H1 (cell line): ENCODE results near the gene CCDC137. TPM values are rescaled to one million over a fixed set of nuclear protein-coding genes. Genes with fewer than 3 reads are reported as not detected.

Source experiments
- EGR1 ChIP-seq: IDR thresholded peaks from 2 replicates; pipeline ENCODE4 v1.6.1; 2011; ENCODE audit warnings: low read depth, low read length, borderline replicate concordance
- EP300 ChIP-seq, 2 experiments: IDR thresholded peaks; 1 replicate in 1 of 2; 2 replicates in 1 of 2; pipeline ENCODE4 v1.6.1; 2011 to 2012; ENCODE audit warnings: low read depth in 2 of 2, low read length in 2 of 2, mild to moderate bottlenecking in 2 of 2, borderline replicate concordance in 1 of 2, inconsistent platforms in 1 of 2, moderate library complexity in 1 of 2
- EZH2 ChIP-seq: fragments of 200-600 bp; sonication (generic); IDR thresholded peaks from 2 replicates; pipeline ENCODE4 v1.7.1; 2012; ENCODE audit warnings: low read depth, mild to moderate bottlenecking, moderate library complexity, low read length, inconsistent platforms; ENCODE audit not compliant: severe bottlenecking
- GABPA ChIP-seq: IDR thresholded peaks from 2 replicates; pipeline ENCODE4 v1.6.1; 2011; ENCODE audit warnings: mild to moderate bottlenecking, low read length, moderate library complexity, borderline replicate concordance; ENCODE audit not compliant: insufficient read depth
- SRF ChIP-seq: IDR thresholded peaks from 2 replicates; pipeline ENCODE4 v1.6.1; 2011; ENCODE audit warnings: mild to moderate bottlenecking, low read depth, low read length, moderate library complexity
- TAF1 ChIP-seq: IDR thresholded peaks from 2 replicates; pipeline ENCODE4 v1.6.1; 2011; ENCODE audit warnings: mild to moderate bottlenecking, low read depth, low read length
- polyA plus RNA-seq, 7 experiments: library from polyadenylated mRNA; depleted of rRNA in 3 of 7; stranded (reverse) in 5 of 7; unstranded in 2 of 7; fragments of >200 nt in 5 of 7; fragments of 200-250 nt in 2 of 7; gene quantifications; 1 replicate in 5 of 7; 2 replicates in 1 of 7; 4 replicates in 1 of 7; pipeline versions ENCODE4 v1.2.1 to v1.2.3, GENCODE V29; 2011 to 2013; ENCODE audit warnings: missing spikeins in 2 of 7, mixed read lengths in 2 of 7
- total RNA-seq: library from RNA; stranded (reverse); fragmentation: NEBNext Ultra II Directional; extraction: Animal tissue kit (Norgen Biotek cat#: 25700); gene quantifications from 2 replicates; pipeline ENCODE4 v1.2.1, GENCODE V29; 2021
- TF ChIP-seq, protein P1 (sequence below): fragments of 300-600 bp; sonication (generic); IDR thresholded peaks from 2 replicates; pipeline ENCODE4 v1.7.1; 2012; ENCODE audit warnings: low read length, moderate library complexity, mild to moderate bottlenecking, inconsistent platforms; ENCODE audit not compliant: insufficient replicate concordance

The CCDC137 gene
- total and polyA plus RNA-seq, 2 of the 8 experiments (the other 6 are each of a cell fraction or from before 2014, with no cell fraction given) = 17.6 to 38.6 TPM

- TF ChIP-seq, protein P1, sequence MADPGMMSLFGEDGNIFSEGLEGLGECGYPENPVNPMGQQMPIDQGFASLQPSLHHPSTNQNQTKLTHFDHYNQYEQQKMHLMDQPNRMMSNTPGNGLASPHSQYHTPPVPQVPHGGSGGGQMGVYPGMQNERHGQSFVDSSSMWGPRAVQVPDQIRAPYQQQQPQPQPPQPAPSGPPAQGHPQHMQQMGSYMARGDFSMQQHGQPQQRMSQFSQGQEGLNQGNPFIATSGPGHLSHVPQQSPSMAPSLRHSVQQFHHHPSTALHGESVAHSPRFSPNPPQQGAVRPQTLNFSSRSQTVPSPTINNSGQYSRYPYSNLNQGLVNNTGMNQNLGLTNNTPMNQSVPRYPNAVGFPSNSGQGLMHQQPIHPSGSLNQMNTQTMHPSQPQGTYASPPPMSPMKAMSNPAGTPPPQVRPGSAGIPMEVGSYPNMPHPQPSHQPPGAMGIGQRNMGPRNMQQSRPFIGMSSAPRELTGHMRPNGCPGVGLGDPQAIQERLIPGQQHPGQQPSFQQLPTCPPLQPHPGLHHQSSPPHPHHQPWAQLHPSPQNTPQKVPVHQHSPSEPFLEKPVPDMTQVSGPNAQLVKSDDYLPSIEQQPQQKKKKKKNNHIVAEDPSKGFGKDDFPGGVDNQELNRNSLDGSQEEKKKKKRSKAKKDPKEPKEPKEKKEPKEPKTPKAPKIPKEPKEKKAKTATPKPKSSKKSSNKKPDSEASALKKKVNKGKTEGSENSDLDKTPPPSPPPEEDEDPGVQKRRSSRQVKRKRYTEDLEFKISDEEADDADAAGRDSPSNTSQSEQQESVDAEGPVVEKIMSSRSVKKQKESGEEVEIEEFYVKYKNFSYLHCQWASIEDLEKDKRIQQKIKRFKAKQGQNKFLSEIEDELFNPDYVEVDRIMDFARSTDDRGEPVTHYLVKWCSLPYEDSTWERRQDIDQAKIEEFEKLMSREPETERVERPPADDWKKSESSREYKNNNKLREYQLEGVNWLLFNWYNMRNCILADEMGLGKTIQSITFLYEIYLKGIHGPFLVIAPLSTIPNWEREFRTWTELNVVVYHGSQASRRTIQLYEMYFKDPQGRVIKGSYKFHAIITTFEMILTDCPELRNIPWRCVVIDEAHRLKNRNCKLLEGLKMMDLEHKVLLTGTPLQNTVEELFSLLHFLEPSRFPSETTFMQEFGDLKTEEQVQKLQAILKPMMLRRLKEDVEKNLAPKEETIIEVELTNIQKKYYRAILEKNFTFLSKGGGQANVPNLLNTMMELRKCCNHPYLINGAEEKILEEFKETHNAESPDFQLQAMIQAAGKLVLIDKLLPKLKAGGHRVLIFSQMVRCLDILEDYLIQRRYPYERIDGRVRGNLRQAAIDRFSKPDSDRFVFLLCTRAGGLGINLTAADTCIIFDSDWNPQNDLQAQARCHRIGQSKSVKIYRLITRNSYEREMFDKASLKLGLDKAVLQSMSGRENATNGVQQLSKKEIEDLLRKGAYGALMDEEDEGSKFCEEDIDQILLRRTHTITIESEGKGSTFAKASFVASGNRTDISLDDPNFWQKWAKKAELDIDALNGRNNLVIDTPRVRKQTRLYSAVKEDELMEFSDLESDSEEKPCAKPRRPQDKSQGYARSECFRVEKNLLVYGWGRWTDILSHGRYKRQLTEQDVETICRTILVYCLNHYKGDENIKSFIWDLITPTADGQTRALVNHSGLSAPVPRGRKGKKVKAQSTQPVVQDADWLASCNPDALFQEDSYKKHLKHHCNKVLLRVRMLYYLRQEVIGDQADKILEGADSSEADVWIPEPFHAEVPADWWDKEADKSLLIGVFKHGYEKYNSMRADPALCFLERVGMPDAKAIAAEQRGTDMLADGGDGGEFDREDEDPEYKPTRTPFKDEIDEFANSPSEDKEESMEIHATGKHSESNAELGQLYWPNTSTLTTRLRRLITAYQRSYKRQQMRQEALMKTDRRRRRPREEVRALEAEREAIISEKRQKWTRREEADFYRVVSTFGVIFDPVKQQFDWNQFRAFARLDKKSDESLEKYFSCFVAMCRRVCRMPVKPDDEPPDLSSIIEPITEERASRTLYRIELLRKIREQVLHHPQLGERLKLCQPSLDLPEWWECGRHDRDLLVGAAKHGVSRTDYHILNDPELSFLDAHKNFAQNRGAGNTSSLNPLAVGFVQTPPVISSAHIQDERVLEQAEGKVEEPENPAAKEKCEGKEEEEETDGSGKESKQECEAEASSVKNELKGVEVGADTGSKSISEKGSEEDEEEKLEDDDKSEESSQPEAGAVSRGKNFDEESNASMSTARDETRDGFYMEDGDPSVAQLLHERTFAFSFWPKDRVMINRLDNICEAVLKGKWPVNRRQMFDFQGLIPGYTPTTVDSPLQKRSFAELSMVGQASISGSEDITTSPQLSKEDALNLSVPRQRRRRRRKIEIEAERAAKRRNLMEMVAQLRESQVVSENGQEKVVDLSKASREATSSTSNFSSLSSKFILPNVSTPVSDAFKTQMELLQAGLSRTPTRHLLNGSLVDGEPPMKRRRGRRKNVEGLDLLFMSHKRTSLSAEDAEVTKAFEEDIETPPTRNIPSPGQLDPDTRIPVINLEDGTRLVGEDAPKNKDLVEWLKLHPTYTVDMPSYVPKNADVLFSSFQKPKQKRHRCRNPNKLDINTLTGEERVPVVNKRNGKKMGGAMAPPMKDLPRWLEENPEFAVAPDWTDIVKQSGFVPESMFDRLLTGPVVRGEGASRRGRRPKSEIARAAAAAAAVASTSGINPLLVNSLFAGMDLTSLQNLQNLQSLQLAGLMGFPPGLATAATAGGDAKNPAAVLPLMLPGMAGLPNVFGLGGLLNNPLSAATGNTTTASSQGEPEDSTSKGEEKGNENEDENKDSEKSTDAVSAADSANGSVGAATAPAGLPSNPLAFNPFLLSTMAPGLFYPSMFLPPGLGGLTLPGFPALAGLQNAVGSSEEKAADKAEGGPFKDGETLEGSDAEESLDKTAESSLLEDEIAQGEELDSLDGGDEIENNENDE = no peak
- no peak for TF ChIP-seq SRF
- TF ChIP-seq EP300 (IDR thresholded peaks at IDR 0.05; ENCODE audit: borderline replicate concordance in 1 of 2, low read depth in 2 of 2, low read length in 2 of 2) = no peak
- TF ChIP-seq GABPA = no peak
- no peak for TF ChIP-seq EZH2
- TF ChIP-seq TAF1 = no peak
- no peak for TF ChIP-seq EGR1
Measured at GRCh38 chr17:81717766-81718089, 51.2 kb downstream of the CCDC137 start (continued).
